GM21528 (cell line): Measurements from ENCODE around the gene XRN2.

Experiments
- ATAC-seq: cut with Tn5 transposase; IDR thresholded peaks from one replicate; pipeline ENCODE4 v1.9.1; 2021; ENCODE audit warnings: mild to moderate bottlenecking, moderate library complexity; ENCODE audit not compliant: unreplicated experiment, low FRiP score

The XRN2 gene

GRCh38 chr20:21294755-21295154 is 8.4 kb upstream of the XRN2 start:
- no peak for ATAC-seq

- ATAC-seq: no peak
These were observed 1.0 kb upstream of the XRN2 start for GRCh38 chr20:21301940-21302663.

DNA sequence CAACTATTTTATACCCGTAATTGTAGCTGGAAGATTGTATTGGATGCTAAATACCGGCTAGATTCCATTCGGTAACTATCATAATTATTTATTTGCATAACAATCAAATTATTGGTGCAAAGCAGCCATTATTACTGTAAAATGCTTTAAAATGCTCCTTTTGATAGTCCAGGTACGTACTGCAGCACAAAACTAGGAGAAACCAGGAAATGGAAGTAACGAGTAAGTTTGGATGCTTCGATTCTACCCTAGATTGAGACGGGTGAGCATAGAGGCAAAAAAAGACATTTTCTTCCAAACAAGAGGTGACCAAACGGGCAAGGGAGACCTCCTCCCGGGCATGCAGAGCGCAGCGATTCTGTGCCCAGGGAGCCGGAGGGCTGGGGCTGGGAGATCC is 469 bp upstream of the XRN2 start:
- peak; percentile 19 for ATAC-seq

DNA sequence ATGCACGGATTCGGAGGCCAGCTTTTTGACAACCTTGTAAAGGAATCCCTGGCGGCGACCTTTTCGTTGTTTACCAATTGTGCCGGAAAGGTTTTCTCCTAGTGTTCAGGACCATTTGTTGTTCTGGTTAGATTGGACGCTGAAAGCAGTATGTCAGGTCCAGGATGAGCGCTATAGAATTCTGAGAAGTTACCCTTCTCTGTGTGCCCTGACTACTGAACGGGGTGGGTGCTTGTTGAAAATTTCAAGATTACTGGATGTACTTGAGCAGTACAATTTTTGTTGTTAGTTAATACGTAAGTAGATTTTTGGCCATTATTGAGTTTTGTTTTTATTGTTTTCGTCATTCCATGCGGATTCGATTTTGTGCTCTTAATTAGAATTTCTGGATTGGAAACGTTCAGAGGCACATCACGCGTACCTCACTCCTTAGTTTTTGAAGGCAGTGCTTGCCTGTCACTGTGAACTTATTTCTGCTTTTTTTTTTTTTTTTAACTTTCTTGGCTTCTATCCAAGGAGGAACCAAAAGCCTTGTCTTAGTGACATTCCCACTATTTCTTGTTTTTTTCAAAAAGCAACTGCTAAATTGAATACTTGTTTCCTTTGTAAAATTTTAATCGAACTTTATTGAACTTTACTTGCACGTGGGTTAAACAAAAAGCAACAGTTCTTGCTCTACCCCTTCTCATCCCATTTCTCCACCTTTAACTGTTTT is 898 bp downstream of the XRN2 start:
- peak; percentile 30 for ATAC-seq

- no peak for ATAC-seq
These were observed 5.2 kb downstream of the XRN2 start for GRCh38 chr20:21308340-21308739.

DNA sequence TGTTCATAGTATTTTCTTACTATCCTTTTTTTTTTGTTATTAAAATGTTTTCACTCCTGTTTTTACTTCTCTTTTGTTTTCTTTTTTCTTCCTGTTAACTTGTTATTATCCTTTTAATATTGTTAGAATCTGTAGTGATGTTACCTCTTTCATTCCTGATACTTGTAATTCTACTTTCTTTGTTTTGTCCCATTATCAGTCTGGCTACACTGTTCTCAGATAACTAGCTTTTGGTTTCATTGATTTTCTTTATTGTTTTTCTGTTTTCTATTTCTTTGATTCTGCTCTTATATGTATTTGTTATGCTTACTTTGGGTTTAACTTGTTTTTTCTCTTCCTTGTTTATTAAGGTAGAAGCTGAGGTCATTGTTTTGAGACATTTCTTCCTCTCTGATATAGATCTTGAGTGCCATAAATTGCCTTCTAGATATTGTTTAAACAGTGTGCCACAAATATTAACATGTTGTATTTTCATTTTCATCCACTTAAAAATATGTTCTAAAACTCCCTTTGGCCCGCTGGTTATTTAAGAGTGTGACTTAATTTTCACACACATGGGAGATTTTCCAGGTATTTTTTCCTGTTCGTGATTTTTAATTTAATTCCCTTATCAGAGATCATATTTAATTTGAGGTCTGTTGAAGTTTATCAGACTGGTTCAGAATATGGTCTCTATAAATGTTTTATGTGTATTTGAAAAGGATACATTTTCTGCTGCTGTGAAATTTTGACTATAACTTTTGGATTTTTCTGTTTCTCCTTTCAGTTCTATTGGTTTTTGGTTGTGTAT is 6.7 kb downstream of the XRN2 start:
- ATAC-seq: no peak

GRCh38 chr20:21312813-21313474 is 9.8 kb downstream of the XRN2 start:
- no peak for ATAC-seq

- ATAC-seq: peak; percentile 59
These were observed 12.0 kb downstream of the XRN2 start for GRCh38 chr20:21315138-21315537.

GRCh38 chr20:21322083-21322710 is 19.1 kb downstream of the XRN2 start:
- no peak for ATAC-seq

DNA sequence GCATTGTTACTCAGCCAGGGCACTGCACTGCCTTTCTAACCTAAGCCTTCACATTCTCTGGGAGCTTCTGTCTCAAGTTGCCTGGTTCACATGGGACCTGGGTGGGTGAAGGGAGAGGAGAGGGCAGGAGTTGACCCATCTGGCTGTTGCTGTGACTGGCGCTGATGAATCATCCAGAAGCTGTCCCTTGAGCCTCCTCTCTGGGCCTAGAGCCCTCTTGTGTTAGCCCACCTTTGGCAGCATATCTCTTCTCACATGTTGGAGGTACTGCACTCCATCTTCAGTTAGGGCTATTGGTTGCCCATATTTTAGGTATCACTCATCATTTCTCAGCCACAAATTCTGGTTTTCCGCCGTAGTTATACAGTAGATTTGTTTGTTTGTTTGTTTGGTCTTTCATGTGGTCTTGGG is 19.8 kb downstream of the XRN2 start:
- ATAC-seq: no peak

DNA sequence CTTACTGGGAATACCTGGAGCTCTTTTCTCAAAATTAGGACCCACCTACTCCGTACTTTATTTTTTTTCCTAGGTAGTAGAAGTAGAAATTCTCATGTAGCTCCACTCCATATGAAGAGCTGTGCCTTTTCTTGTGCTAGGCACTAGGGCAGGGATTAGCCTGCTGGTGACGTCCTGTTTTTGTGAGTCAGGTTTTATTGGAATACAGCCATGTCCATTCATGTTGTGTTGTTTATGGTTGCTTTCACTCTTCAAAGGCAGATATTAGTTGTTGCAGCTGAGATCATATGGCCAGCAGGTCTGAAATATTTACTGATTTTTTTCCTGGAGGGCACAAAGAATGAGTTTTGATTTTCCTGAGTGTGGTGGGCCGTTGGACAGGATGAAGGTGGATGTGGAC is 20.5 kb downstream of the XRN2 start:
- no peak for ATAC-seq

GRCh38 chr20:21324126-21324525 is 21.0 kb downstream of the XRN2 start:
- no peak for ATAC-seq

DNA sequence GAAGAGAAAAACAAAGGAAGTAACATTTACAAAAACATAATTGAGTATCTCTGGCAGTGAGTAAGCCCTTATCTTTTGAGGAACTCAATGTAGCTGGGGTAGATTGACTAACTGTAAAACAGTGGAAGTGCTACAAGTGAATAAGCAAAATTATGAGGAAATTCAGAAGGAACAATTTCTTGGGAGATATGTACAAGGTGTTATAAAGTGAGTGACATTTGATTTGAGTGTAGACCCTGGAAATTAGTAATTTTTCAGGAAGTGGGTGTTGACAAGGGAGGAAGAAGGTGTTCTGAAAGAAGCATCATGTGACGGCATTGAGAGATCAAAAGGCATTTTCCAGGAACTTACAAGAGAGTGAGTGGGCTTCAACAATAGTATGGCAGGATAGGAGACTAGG is 22.2 kb downstream of the XRN2 start:
- no peak for ATAC-seq

DNA sequence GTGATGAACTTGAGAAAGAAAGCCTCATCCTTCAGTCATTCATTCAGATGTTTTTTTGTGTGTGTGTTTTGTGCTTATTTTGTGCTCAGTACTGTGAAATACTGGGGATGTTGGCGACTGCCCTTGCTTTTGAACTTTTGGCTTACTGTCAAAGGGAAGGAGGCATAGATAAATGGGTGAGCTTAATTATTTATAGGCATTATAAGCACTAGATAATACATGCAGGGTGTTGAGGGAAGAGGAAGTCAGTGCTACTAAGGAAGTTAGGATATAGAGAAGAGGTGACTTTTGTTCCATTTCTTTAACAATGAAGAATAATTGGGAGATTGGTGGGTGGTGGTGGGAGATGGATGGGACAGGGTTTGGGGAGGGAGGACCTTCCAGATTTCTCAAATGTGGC is 23.6 kb downstream of the XRN2 start:
- no peak for ATAC-seq

DNA sequence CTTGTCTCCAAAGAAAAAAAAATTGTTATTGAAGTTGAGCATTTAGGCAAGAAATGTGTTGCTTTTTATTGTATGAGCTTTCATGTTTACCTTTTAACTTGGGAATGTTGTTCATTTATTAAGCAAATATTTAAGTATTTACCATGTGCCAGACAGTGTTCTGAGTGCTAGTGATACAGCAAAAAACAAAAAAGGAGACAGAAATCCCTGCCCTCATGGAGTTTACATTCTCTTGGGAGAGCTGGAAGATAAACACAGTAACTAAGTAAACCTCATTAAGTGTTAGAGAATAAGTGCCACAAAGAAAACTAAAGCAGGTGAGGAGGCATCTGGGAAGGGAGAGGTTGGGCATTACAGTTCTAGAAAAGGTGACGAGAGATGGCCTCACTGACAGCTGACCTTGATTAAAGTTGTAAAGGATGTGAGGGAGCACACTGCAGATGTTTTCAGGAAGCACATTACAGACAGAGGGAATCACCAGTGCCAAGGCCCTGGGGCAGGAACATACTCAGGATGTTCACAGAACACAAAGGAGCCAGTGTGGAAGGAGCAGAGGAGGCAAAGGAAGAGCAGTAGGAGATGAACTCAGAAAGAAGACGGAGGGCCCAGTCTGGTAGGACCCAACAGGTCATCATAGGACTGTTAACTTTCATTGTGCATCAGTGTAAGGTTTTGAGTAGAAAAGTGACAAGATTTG is 33.5 kb downstream of the XRN2 start:
- no peak for ATAC-seq

GRCh38 chr20:21338291-21338690 is 35.2 kb downstream of the XRN2 start:
- ATAC-seq: no peak

GRCh38 chr20:21339499-21339898 is 36.4 kb downstream of the XRN2 start:
- ATAC-seq: no peak

DNA sequence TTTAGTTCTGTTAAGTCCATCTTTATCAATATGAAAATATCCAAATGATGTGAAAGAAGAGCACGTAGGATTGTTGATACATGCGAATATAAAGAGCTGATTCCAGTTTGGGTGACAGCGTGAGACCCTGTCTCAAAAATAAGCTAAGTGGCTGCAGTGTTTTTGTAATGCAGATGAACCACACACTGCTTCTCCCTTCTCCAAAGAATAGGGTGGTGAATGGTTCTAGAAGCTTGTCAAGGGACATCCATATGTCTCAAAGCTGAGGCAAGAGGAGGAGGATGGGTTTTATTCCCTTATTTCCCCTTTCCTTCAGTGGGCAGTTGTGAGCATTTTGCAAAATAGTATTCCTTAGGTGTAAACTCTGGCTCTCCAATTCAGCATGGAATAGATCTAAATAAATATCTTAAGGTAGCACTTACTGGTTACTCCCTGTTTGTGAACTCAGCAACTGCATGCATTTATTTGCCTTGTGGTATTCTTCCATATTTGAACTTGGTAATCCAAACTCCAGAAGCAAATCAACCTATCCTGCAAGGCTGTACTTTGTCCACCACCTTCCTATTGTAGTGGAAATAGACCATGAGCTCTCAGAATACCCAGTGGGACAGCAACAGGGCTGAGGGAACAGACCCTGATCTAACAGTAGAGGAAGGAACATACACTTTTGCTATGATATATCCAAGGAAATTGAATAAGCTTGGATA is 38.0 kb downstream of the XRN2 start:
- no peak for ATAC-seq

DNA sequence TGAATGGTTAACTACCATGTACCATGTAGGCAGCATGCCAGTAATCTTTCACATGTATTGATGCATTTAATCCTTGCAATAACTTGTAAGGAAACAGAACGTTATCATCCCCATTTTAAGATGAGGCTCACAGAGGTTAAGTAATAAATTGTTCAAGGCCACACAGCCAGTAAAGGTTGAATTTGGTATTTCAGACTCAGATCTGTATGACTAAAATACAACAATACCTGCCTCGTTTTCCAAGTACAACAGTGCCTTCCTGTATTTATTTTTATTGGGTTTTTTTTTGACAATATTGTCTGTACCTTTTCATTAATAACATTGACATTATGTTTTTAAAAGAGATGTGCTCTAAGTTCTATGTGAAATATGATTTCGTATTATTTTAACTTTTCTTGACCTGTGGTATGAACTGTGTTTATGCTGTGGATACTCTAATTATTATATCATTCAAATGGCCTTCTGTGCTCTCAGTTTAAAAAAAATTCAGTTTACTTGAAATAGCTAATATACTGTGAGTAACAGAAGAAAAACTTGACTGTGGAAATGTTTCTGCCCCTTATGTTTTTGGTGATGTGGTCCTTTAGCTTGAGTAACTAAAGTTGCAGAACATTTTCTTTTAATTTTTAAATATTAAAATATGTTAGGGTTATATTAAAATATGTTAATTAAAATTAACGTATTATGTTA is 39.7 kb downstream of the XRN2 start:
- no peak for ATAC-seq
